ENCODE measurements around the gene ATP6AP2.

- TF ChIP-seq FOXJ3 (CRISPR knock-in tag; IDR thresholded peaks at IDR 0.05) (no peak), EP300 (IDR thresholded peaks at IDR 0.05; ENCODE audit: low read length) (no peak), CBFB (CRISPR knock-in tag; IDR thresholded peaks at IDR 0.05) (no peak), PHF20 (IDR thresholded peaks at IDR 0.05; ENCODE audit: partially characterized antibody) (no peak)
- TF ChIP-seq, protein P1, sequence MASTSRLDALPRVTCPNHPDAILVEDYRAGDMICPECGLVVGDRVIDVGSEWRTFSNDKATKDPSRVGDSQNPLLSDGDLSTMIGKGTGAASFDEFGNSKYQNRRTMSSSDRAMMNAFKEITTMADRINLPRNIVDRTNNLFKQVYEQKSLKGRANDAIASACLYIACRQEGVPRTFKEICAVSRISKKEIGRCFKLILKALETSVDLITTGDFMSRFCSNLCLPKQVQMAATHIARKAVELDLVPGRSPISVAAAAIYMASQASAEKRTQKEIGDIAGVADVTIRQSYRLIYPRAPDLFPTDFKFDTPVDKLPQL (IDR thresholded peaks at IDR 0.05; ENCODE audit: extremely low read depth, insufficient read length) = no peak
- TF ChIP-seq, protein P2, sequence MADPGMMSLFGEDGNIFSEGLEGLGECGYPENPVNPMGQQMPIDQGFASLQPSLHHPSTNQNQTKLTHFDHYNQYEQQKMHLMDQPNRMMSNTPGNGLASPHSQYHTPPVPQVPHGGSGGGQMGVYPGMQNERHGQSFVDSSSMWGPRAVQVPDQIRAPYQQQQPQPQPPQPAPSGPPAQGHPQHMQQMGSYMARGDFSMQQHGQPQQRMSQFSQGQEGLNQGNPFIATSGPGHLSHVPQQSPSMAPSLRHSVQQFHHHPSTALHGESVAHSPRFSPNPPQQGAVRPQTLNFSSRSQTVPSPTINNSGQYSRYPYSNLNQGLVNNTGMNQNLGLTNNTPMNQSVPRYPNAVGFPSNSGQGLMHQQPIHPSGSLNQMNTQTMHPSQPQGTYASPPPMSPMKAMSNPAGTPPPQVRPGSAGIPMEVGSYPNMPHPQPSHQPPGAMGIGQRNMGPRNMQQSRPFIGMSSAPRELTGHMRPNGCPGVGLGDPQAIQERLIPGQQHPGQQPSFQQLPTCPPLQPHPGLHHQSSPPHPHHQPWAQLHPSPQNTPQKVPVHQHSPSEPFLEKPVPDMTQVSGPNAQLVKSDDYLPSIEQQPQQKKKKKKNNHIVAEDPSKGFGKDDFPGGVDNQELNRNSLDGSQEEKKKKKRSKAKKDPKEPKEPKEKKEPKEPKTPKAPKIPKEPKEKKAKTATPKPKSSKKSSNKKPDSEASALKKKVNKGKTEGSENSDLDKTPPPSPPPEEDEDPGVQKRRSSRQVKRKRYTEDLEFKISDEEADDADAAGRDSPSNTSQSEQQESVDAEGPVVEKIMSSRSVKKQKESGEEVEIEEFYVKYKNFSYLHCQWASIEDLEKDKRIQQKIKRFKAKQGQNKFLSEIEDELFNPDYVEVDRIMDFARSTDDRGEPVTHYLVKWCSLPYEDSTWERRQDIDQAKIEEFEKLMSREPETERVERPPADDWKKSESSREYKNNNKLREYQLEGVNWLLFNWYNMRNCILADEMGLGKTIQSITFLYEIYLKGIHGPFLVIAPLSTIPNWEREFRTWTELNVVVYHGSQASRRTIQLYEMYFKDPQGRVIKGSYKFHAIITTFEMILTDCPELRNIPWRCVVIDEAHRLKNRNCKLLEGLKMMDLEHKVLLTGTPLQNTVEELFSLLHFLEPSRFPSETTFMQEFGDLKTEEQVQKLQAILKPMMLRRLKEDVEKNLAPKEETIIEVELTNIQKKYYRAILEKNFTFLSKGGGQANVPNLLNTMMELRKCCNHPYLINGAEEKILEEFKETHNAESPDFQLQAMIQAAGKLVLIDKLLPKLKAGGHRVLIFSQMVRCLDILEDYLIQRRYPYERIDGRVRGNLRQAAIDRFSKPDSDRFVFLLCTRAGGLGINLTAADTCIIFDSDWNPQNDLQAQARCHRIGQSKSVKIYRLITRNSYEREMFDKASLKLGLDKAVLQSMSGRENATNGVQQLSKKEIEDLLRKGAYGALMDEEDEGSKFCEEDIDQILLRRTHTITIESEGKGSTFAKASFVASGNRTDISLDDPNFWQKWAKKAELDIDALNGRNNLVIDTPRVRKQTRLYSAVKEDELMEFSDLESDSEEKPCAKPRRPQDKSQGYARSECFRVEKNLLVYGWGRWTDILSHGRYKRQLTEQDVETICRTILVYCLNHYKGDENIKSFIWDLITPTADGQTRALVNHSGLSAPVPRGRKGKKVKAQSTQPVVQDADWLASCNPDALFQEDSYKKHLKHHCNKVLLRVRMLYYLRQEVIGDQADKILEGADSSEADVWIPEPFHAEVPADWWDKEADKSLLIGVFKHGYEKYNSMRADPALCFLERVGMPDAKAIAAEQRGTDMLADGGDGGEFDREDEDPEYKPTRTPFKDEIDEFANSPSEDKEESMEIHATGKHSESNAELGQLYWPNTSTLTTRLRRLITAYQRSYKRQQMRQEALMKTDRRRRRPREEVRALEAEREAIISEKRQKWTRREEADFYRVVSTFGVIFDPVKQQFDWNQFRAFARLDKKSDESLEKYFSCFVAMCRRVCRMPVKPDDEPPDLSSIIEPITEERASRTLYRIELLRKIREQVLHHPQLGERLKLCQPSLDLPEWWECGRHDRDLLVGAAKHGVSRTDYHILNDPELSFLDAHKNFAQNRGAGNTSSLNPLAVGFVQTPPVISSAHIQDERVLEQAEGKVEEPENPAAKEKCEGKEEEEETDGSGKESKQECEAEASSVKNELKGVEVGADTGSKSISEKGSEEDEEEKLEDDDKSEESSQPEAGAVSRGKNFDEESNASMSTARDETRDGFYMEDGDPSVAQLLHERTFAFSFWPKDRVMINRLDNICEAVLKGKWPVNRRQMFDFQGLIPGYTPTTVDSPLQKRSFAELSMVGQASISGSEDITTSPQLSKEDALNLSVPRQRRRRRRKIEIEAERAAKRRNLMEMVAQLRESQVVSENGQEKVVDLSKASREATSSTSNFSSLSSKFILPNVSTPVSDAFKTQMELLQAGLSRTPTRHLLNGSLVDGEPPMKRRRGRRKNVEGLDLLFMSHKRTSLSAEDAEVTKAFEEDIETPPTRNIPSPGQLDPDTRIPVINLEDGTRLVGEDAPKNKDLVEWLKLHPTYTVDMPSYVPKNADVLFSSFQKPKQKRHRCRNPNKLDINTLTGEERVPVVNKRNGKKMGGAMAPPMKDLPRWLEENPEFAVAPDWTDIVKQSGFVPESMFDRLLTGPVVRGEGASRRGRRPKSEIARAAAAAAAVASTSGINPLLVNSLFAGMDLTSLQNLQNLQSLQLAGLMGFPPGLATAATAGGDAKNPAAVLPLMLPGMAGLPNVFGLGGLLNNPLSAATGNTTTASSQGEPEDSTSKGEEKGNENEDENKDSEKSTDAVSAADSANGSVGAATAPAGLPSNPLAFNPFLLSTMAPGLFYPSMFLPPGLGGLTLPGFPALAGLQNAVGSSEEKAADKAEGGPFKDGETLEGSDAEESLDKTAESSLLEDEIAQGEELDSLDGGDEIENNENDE (IDR thresholded peaks at IDR 0.05; ENCODE audit: low read depth, low read length) = no peak
Observed at GRCh38 chrX:40623139-40623536, 42.4 kb downstream of the ATP6AP2 start, which contains the start of gene MPC1L.
